H9 (cell line): Measurements from ENCODE around the gene MSANTD2. TPM values are rescaled to one million over a fixed set of nuclear protein-coding genes. Genes with fewer than 3 reads are reported as not detected.

ENCODE experiments used
- DNase-seq: peaks from one replicate; pipeline ENCODE4 v3.0.0-alpha.2; 2017
- H2AFZ ChIP-seq: one replicate; pipeline ENCODE4 v1.6.1; 2013; ENCODE audit warnings: mild to moderate bottlenecking, low read length, control low read depth, moderate library complexity
- H2AK5ac ChIP-seq: 2 replicates; pipeline ENCODE4 v1.6.1; 2013; ENCODE audit warnings: low read length, control low read depth, mixed read lengths; ENCODE audit not compliant: insufficient read length
- H2BK120ac ChIP-seq: one replicate; pipeline ENCODE4 v1.6.1; 2013; ENCODE audit warnings: low read depth, mild to moderate bottlenecking, low read length, control low read depth, inconsistent platforms; ENCODE audit not compliant: poor library complexity, severe bottlenecking
- H2BK12ac ChIP-seq: 2 replicates; pipeline ENCODE4 v1.6.1; 2013; ENCODE audit warnings: low read length, control low read depth, mixed read lengths, low read depth; ENCODE audit not compliant: insufficient read length
- H2BK15ac ChIP-seq: 2 replicates; pipeline ENCODE4 v1.6.1; 2013; ENCODE audit warnings: low read depth, low read length, control low read depth
- H2BK20ac ChIP-seq: one replicate; pipeline ENCODE4 v1.6.1; 2013; ENCODE audit warnings: low read depth, mild to moderate bottlenecking, low read length, control low read depth, inconsistent platforms; ENCODE audit not compliant: poor library complexity, severe bottlenecking
- H2BK5ac ChIP-seq: 2 replicates; pipeline ENCODE4 v1.6.1; 2013; ENCODE audit warnings: low read length, control low read depth, mixed read lengths; ENCODE audit not compliant: insufficient read length
- H3K14ac ChIP-seq: 2 replicates; pipeline ENCODE4 v1.6.1; 2013; ENCODE audit warnings: low read length, control low read depth; ENCODE audit not compliant: insufficient read depth
- H3K18ac ChIP-seq: 2 replicates; pipeline ENCODE4 v1.6.1; 2013; ENCODE audit warnings: low read depth, mild to moderate bottlenecking, mixed read lengths, low read length, control low read depth; ENCODE audit not compliant: insufficient read length
- H3K23ac ChIP-seq: 2 replicates; pipeline ENCODE4 v1.6.1; 2013; ENCODE audit warnings: low read length, control low read depth, mixed read lengths, low read depth; ENCODE audit not compliant: insufficient read length
- H3K23me2 ChIP-seq: 2 replicates; pipeline ENCODE4 v1.6.1; 2013; ENCODE audit warnings: low read depth, mild to moderate bottlenecking, mixed read lengths, low read length, control low read depth; ENCODE audit not compliant: insufficient read length, poor library complexity, severe bottlenecking
- H3K27ac ChIP-seq: 2 replicates; pipeline ENCODE4 v1.5.1; 2013; ENCODE audit warnings: low read length, control low read depth, mixed read lengths, low read depth; ENCODE audit not compliant: insufficient read length
- H3K27me3 ChIP-seq: 2 replicates; pipeline ENCODE4 v1.6.1; 2013; ENCODE audit warnings: low read length, control low read depth, inconsistent platforms; ENCODE audit not compliant: insufficient read depth
- H3K4ac ChIP-seq: 2 replicates; pipeline ENCODE4 v1.6.1; 2013; ENCODE audit warnings: low read depth, mild to moderate bottlenecking, control low read depth, inconsistent platforms, low read length, moderate library complexity
- H3K4me1 ChIP-seq: 2 replicates; pipeline ENCODE4 v1.6.1; 2013; ENCODE audit warnings: low read length, control low read depth, inconsistent platforms; ENCODE audit not compliant: insufficient read depth
- H3K4me2 ChIP-seq: 2 replicates; pipeline ENCODE4 v1.6.1; 2013; ENCODE audit warnings: low read length, control low read depth, mixed read lengths; ENCODE audit not compliant: insufficient read length, insufficient read depth
- H3K56ac ChIP-seq: 2 replicates; pipeline ENCODE4 v1.6.1; 2013; ENCODE audit warnings: low read depth, mild to moderate bottlenecking, mixed read lengths, low read length, control low read depth; ENCODE audit not compliant: insufficient read length
- H3K79me1 ChIP-seq: 2 replicates; pipeline ENCODE4 v1.6.1; 2013; ENCODE audit warnings: low read depth, mild to moderate bottlenecking, moderate library complexity, low read length, control low read depth, inconsistent platforms; ENCODE audit not compliant: insufficient read depth, poor library complexity, severe bottlenecking
- H3K79me2 ChIP-seq: 2 replicates; pipeline ENCODE4 v1.6.1; 2013; ENCODE audit warnings: low read length, control low read depth, inconsistent platforms; ENCODE audit not compliant: insufficient read depth
- H3K9ac ChIP-seq: 2 replicates; pipeline ENCODE4 v1.6.1; 2013; ENCODE audit warnings: low read length, control low read depth, mixed read lengths; ENCODE audit not compliant: insufficient read length; ENCODE audit errors: extremely low read depth
- H3K9me3 ChIP-seq: one replicate; pipeline ENCODE4 v1.6.1; 2013; ENCODE audit warnings: low read depth, low read length, inconsistent platforms; ENCODE audit not compliant: control insufficient read depth
- H3T11ph ChIP-seq: one replicate; pipeline ENCODE4 v1.6.1; 2013; ENCODE audit warnings: mild to moderate bottlenecking, low read length, control low read depth, inconsistent platforms
- H4K20me1 ChIP-seq: one replicate; pipeline ENCODE4 v1.6.1; 2013; ENCODE audit not compliant: control insufficient read depth, insufficient read length, insufficient read depth
- H4K5ac ChIP-seq: 2 replicates; pipeline ENCODE4 v1.6.1; 2013; ENCODE audit warnings: low read depth, mild to moderate bottlenecking, mixed read lengths, low read length, control low read depth; ENCODE audit not compliant: insufficient read length
- H4K8ac ChIP-seq: replicated peaks from 2 replicates; pipeline ENCODE4 v1.6.1; 2013; ENCODE audit warnings: low read length, control low read depth, mixed read lengths, low read depth; ENCODE audit not compliant: insufficient read length
- H4K91ac ChIP-seq: 2 replicates; pipeline ENCODE4 v1.6.1; 2013; ENCODE audit warnings: low read depth, mild to moderate bottlenecking, moderate library complexity, mixed read lengths, low read length, control low read depth; ENCODE audit not compliant: insufficient read length
- H3K27ac Mint-ChIP-seq, 3 experiments: 2 replicates in 2 of 3; 3 replicates in 1 of 3; pipeline ENCODE4 v1.8.0; 2020 to 2021; ENCODE audit warnings: mixed read lengths in 3 of 3, mild to moderate bottlenecking in 1 of 3, moderate library complexity in 1 of 3
- H3K27me3 Mint-ChIP-seq: 2 replicates; pipeline ENCODE4 v1.8.0; 2021; ENCODE audit warnings: low read depth, mild to moderate bottlenecking, moderate library complexity, mixed read lengths
- H3K36me3 Mint-ChIP-seq, 3 experiments: 2 replicates in 2 of 3; 3 replicates in 1 of 3; pipeline ENCODE4 v1.8.0; 2020 to 2021; ENCODE audit warnings: low read depth in 3 of 3, mixed read lengths in 3 of 3; ENCODE audit not compliant: insufficient read depth in 1 of 3
- H3K4me1 Mint-ChIP-seq, 2 experiments: 2 replicates each; pipeline ENCODE4 v1.8.0; 2020; ENCODE audit warnings: mixed read lengths in 2 of 2
- H3K4me3 Mint-ChIP-seq, 2 experiments: 2 replicates in 1 of 2; 3 replicates in 1 of 2; pipeline ENCODE4 v1.8.0; 2020 to 2021; ENCODE audit warnings: mild to moderate bottlenecking in 2 of 2, mixed read lengths in 2 of 2, moderate library complexity in 1 of 2
- H3K9me3 Mint-ChIP-seq, 2 experiments: 2 replicates in 1 of 2; 3 replicates in 1 of 2; pipeline ENCODE4 v1.8.0; 2020; ENCODE audit warnings: mild to moderate bottlenecking in 2 of 2, mixed read lengths in 2 of 2, moderate library complexity in 1 of 2
- WGBS: extraction: QIAGEN DNeasy Blood & Tissue Kit; methylation state at CpG from one replicate; pipeline ENCODE4 v1.1.7; 2013; ENCODE audit warnings: missing lambda C conversion rate, low lambda C conversion rate, mixed read lengths; ENCODE audit not compliant: insufficient read length; ENCODE audit errors: extremely low coverage; 5-methylcytosine and 5-hydroxymethylcytosine counted together
- total RNA-seq: library from RNA; stranded (reverse); gene quantifications from 2 replicates; pipeline ENCODE4 v1.2.1, GENCODE V29; 2021
- TF ChIP-seq, protein P1 (sequence below): fragments of 200-600 bp; sonication (generic); conservative IDR thresholded peaks from 3 replicates; pipeline ENCODE4 v1.8.0; 2021; ENCODE audit warnings: antibody characterized with exemption, mild to moderate bottlenecking

MSANTD2 gene
- total RNA-seq, 1 experiment from 2014 or later, result 18.1 TPM

GRCh38 chr11:124821995-124822730, 22.0 kb upstream of the MSANTD2 start:
- Histone ChIP-seq H3K4me2 (no peak overlapping the region), H4K91ac (no peak overlapping the region), H2AK5ac (no peak overlapping the region), H3K23ac (no peak overlapping the region), H3K27me3 (no peaks in the 10 kb centered on the region), H2AFZ (no peak overlapping the region), H3K9me3 (no peaks in the 10 kb centered on the region), H3K18ac (no peak overlapping the region), H3K9ac (no peak overlapping the region), H3K27ac (no peak overlapping the region), H3T11ph (no peak overlapping the region), H2BK12ac (no peak overlapping the region), H4K20me1 (no peaks in the 10 kb centered on the region), H2BK120ac (no peak overlapping the region), H4K8ac (no peak overlapping the region), H3K4ac (no peak overlapping the region), H2BK15ac (no peak overlapping the region), H4K5ac (no peak overlapping the region), H2BK5ac (no peak overlapping the region), H3K23me2 (no peaks in the 10 kb centered on the region), H3K14ac (no peak overlapping the region), H3K4me1 (no peaks in the 10 kb centered on the region), H3K56ac (no peak overlapping the region), H3K79me1 (no peaks in the 10 kb centered on the region), H2BK20ac (no peak overlapping the region), H3K79me2 (no peaks in the 10 kb centered on the region)
- Mint-ChIP-seq H3K27ac (no peak overlapping the region), H3K4me1 (peaks cover 4 to 6% of the 10 kb centered on the region in 2 experiments; a peak in 1 of 4 replicates), H3K9me3 (no peaks in the 10 kb centered on the region), H3K36me3 (no peaks in the 10 kb centered on the region), H3K4me3 (no peak overlapping the region), H3K27me3 (peaks cover 37% of the 10 kb centered on the region)
- TF ChIP-seq, protein P1, sequence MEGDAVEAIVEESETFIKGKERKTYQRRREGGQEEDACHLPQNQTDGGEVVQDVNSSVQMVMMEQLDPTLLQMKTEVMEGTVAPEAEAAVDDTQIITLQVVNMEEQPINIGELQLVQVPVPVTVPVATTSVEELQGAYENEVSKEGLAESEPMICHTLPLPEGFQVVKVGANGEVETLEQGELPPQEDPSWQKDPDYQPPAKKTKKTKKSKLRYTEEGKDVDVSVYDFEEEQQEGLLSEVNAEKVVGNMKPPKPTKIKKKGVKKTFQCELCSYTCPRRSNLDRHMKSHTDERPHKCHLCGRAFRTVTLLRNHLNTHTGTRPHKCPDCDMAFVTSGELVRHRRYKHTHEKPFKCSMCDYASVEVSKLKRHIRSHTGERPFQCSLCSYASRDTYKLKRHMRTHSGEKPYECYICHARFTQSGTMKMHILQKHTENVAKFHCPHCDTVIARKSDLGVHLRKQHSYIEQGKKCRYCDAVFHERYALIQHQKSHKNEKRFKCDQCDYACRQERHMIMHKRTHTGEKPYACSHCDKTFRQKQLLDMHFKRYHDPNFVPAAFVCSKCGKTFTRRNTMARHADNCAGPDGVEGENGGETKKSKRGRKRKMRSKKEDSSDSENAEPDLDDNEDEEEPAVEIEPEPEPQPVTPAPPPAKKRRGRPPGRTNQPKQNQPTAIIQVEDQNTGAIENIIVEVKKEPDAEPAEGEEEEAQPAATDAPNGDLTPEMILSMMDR, result no peak
- no CpG with 5 or more reads among the region's 6 CpGs for WGBS
- DNase-seq, result no peak
